Neural cell (in vitro differentiated cells): ENCODE results near the gene RELA. TPM values are rescaled to one million over a fixed set of nuclear protein-coding genes. Genes with fewer than 3 reads are reported as not detected.

ENCODE experiments used
- H2AFZ ChIP-seq: fragments of 200-600, 300-800 bp; sonication (generic), shearing (Covaris generic); 2 replicates; pipeline ENCODE4 v1.6.0; 2014; ENCODE audit warnings: low read depth, mild to moderate bottlenecking, antibody characterized with exemption, low read length, moderate library complexity
- H3F3A ChIP-seq: fragments of 200-600 bp; shearing (Covaris generic); 2 replicates; pipeline ENCODE4 v1.6.1; 2016; ENCODE audit warnings: mild to moderate bottlenecking, moderate library complexity, mixed read lengths, antibody characterized with exemption, low read length; ENCODE audit not compliant: insufficient read depth, poor library complexity, severe bottlenecking
- H3K27ac ChIP-seq: fragments of 200-600, 300-800 bp; sonication (generic), shearing (Covaris generic); 2 replicates; pipeline ENCODE4 v1.5.1; 2014; ENCODE audit warnings: mild to moderate bottlenecking, low read length, moderate library complexity
- H3K27me3 ChIP-seq: fragments of 300-800, 200-600 bp; sonication (generic), shearing (Covaris generic); 2 replicates; pipeline ENCODE4 v1.6.0; 2014; ENCODE audit warnings: mild to moderate bottlenecking, low read depth, low read length, moderate library complexity; ENCODE audit not compliant: insufficient read depth
- H3K36me3 ChIP-seq: fragments of 300-800, 200-600 bp; sonication (generic), shearing (Covaris generic); 2 replicates; pipeline ENCODE4 v1.5.1; 2014; ENCODE audit warnings: mild to moderate bottlenecking, antibody characterized with exemption, low read length, moderate library complexity; ENCODE audit not compliant: insufficient read depth
- H3K4me2 ChIP-seq: fragments of 300-800, 200-600 bp; sonication (generic), shearing (Covaris generic); 2 replicates; pipeline ENCODE4 v1.6.0; 2014; ENCODE audit warnings: mild to moderate bottlenecking, low read length
- H3K4me3 ChIP-seq: fragments of 300-800, 200-600 bp; sonication (generic), shearing (Covaris generic); 2 replicates; pipeline ENCODE4 v1.5.1; 2014; ENCODE audit warnings: mild to moderate bottlenecking, low read length, moderate library complexity
- H3K79me2 ChIP-seq: fragments of 200-600 bp; shearing (Covaris generic); replicated peaks from 2 replicates; pipeline ENCODE4 v1.6.0; 2014; ENCODE audit warnings: mild to moderate bottlenecking, low read length, moderate library complexity; ENCODE audit not compliant: insufficient read depth
- H3K9ac ChIP-seq: fragments of 300-800, 200-600 bp; sonication (generic), shearing (Covaris generic); 2 replicates; pipeline ENCODE4 v1.6.1; 2016; ENCODE audit warnings: mild to moderate bottlenecking, low read length, mixed read lengths
- H3K9me2 ChIP-seq: fragments of 200-600 bp; shearing (Covaris generic); 2 replicates; pipeline ENCODE4 v1.6.1; 2016; ENCODE audit warnings: mild to moderate bottlenecking, low read length, mixed read lengths; ENCODE audit not compliant: insufficient read depth
- H3K9me3 ChIP-seq: fragments of 200-600, 300-800 bp; sonication (generic), shearing (Covaris generic); 2 replicates; pipeline ENCODE4 v1.6.1; 2016; ENCODE audit warnings: mild to moderate bottlenecking, mixed run types, low read length, moderate library complexity, mixed read lengths
- H4K20me1 ChIP-seq: fragments of 200-600 bp; shearing (Covaris generic); 2 replicates; pipeline ENCODE4 v1.6.1; 2016; ENCODE audit warnings: mild to moderate bottlenecking, mixed run types; ENCODE audit not compliant: insufficient read depth
- EZH2 ChIP-seq: fragments of 200-600, 300-800 bp; shearing (Covaris generic), sonication (generic); IDR thresholded peaks from 2 replicates; pipeline ENCODE4 v1.6.1; 2014; ENCODE audit warnings: antibody characterized with exemption, low read length, borderline replicate concordance, mild to moderate bottlenecking; ENCODE audit not compliant: insufficient read depth, poor library complexity, severe bottlenecking
- MXI1 ChIP-seq: fragments of 450-650 bp; conservative IDR thresholded peaks from 2 replicates; pipeline ENCODE4 v1.6.1; 2014; ENCODE audit warnings: antibody characterized with exemption, mild to moderate bottlenecking; ENCODE audit not compliant: poor library complexity, severe bottlenecking
- POLR2AphosphoS5 ChIP-seq: IDR thresholded peaks from 2 replicates; pipeline ENCODE4 v1.6.1; 2012
- RAD21 ChIP-seq: fragments of 450-650 bp; conservative IDR thresholded peaks from 2 replicates; pipeline ENCODE4 v1.6.1; 2014; ENCODE audit warnings: antibody characterized with exemption, mild to moderate bottlenecking, moderate library complexity
- REST ChIP-seq: IDR thresholded peaks from 2 replicates; pipeline ENCODE4 v1.6.1; 2012; ENCODE audit warnings: borderline replicate concordance
- SMC3 ChIP-seq: fragments of 450-650 bp; conservative IDR thresholded peaks from 2 replicates; pipeline ENCODE4 v1.6.1; 2014; ENCODE audit warnings: antibody characterized with exemption, mild to moderate bottlenecking, moderate library complexity; ENCODE audit not compliant: poor library complexity
- TAF1 ChIP-seq: IDR thresholded peaks from 2 replicates; pipeline ENCODE4 v1.6.1; 2012; ENCODE audit warnings: low read depth
- polyA plus RNA-seq: library from polyadenylated mRNA; depleted of rRNA; stranded (reverse); fragments of >200 nt; gene quantifications from 2 replicates; pipeline ENCODE4 v1.2.3, GENCODE V29; 2014

RELA gene
- polyA plus RNA-seq, 1 donor from 2014 or later: 19.3 TPM

DNA sequence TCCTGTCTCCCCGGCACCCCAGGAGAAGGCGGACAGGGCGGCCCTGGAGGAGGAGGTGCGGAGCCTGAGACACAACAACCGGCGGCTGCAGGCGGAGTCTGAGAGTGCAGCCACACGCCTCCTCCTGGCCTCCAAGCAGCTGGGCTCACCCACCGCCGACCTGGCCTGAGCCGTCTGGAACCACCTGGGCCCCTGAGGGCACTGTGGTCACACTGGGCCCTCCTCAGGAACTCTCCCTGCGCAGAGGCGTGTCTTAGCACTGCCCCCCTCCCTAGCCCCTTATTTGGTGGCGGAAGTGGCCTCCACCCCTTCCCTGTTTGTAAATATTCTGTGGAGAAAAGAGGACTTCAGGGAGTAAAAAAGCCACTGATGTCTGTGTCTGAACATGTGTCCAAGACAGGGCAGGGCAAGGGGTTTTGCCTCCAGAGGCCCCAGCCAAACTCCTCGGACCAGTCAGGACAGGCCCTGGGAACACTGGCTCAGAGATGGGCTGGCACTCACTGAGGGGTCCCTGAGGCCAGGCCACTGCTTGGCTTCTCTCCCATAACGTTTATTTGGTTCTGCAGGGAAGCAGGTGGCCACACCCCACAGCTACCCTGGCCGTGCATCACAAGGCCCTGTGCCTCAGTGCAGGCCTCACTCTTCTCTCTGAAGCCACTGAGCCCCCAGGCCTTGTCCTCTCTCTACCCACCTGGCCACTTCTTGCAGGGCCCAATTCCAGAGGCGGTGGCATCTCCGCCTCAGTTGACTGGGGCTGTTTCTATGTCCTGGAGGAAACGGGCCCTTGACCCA lies 12.0 kb downstream of the RELA start:
- Histone ChIP-seq H3K27ac (no peak overlapping the region), H3F3A (peaks cover 8% of the 10 kb centered on the region), H3K4me3 (no peak overlapping the region), H3K79me2 (no peaks in the 10 kb centered on the region), H2AFZ (no peak overlapping the region), H3K27me3 (peaks cover 14% of the 10 kb centered on the region), H3K9me3 (no peaks in the 10 kb centered on the region), H3K36me3 (no peaks in the 10 kb centered on the region), H3K9me2 (no peaks in the 10 kb centered on the region), H4K20me1 (no peaks in the 10 kb centered on the region), H3K9ac (no peak overlapping the region), H3K4me2 (no peak overlapping the region)
- TF ChIP-seq REST: no peak

GRCh38 chr11:65649656-65650546 lies 12.8 kb downstream of the RELA start:
- Histone ChIP-seq H3K27ac (no peak overlapping the region), H3K4me3 (no peak overlapping the region), H3K9me3 (no peaks in the 10 kb centered on the region), H3K27me3 (peaks cover 14% of the 10 kb centered on the region), H3K36me3 (no peaks in the 10 kb centered on the region), H3K9ac (no peak overlapping the region), H3K79me2 (no peaks in the 10 kb centered on the region), H3K4me2 (no peak overlapping the region), H4K20me1 (no peaks in the 10 kb centered on the region), H3F3A (peaks cover 8% of the 10 kb centered on the region), H2AFZ (no peak overlapping the region), H3K9me2 (no peaks in the 10 kb centered on the region)
- no peak for TF ChIP-seq MXI1
- no peak for TF ChIP-seq RAD21
- TF ChIP-seq TAF1: no peak
- no peak for TF ChIP-seq SMC3

- Histone ChIP-seq H4K20me1 (no peaks in the 10 kb centered on the region), H3K27ac (no peak overlapping the region), H3K9me3 (no peaks in the 10 kb centered on the region), H3K4me3 (no peak overlapping the region), H3K79me2 (no peaks in the 10 kb centered on the region), H3K27me3 (peaks cover 14% of the 10 kb centered on the region), H3K4me2 (no peak overlapping the region), H3K9ac (no peak overlapping the region), H3K9me2 (no peaks in the 10 kb centered on the region), H3F3A (peaks cover 8% of the 10 kb centered on the region), H2AFZ (no peak overlapping the region), H3K36me3 (no peaks in the 10 kb centered on the region)
- TF ChIP-seq EZH2 (no peak), POLR2AphosphoS5 (no peak)
These were observed 13.7 kb downstream of the RELA start for GRCh38 chr11:65648997-65649493.
